Keratinocyte (primary cell): ENCODE measurements around the gene JAKMIP1. TPM values are rescaled to one million over a fixed set of nuclear protein-coding genes. Genes with fewer than 3 reads are reported as not detected.
A peak's percentile ranks its signal among the peaks of the same experiment; 100 is the strongest.

Experiments
- DNase-seq: peaks from one replicate; pipeline ENCODE4 v3.0.0-alpha.2; 2011; ENCODE audit warnings: low read depth, missing footprints, low spot score
- FAIRE-seq: peaks from 2 replicates; lab custom pipeline; 2011; peaks lifted over from hg19 to GRCh38; lab: Jason Lieb, UNC
- H2AFZ ChIP-seq: 2 replicates; pipeline ENCODE4 v1.6.0; 2012; ENCODE audit warnings: low read length, control low read depth, inconsistent platforms; ENCODE audit not compliant: control insufficient read depth
- H3K27ac ChIP-seq: 2 replicates; pipeline ENCODE4 v1.5.1; 2011; ENCODE audit warnings: low read length; ENCODE audit not compliant: control insufficient read depth, insufficient read depth
- H3K27me3 ChIP-seq: 3 replicates; pipeline ENCODE4 v1.6.0; 2011; ENCODE audit warnings: low read length; ENCODE audit not compliant: control insufficient read depth, insufficient read depth; ENCODE audit errors: extremely low read depth
- H3K36me3 ChIP-seq, 2 experiments: 2 replicates in 1 of 2; 3 replicates in 1 of 2; pipeline ENCODE4 v1.5.1; 2011; ENCODE audit warnings: low read length in 2 of 2, mild to moderate bottlenecking in 1 of 2; ENCODE audit not compliant: control insufficient read depth in 2 of 2, insufficient read depth in 2 of 2; ENCODE audit errors: extremely low read depth in 1 of 2
- H3K4me1 ChIP-seq: 3 replicates; pipeline ENCODE4 v1.5.1; 2011; ENCODE audit warnings: low read length; ENCODE audit not compliant: control insufficient read depth, insufficient read depth; ENCODE audit errors: extremely low read depth
- H3K4me2 ChIP-seq: 3 replicates; pipeline ENCODE4 v1.6.0; 2011; ENCODE audit warnings: low read depth, low read length; ENCODE audit not compliant: control insufficient read depth, insufficient read depth; ENCODE audit errors: extremely low read depth
- H3K4me3 ChIP-seq, 3 experiments: fragments of 200-600 bp in 1 of 3; sonication (generic) in 1 of 3; 2 replicates in 2 of 3; 3 replicates in 1 of 3; pipeline ENCODE4 v1.5.1; 2011 to 2016; ENCODE audit warnings: low read length in 3 of 3, mild to moderate bottlenecking in 3 of 3, control low read depth in 2 of 3, inconsistent platforms in 1 of 3, low read depth in 1 of 3, mixed read lengths in 1 of 3, mixed run types in 1 of 3, moderate library complexity in 1 of 3; ENCODE audit not compliant: control insufficient read depth in 2 of 3, insufficient read depth in 2 of 3; ENCODE audit errors: extremely low read depth in 1 of 3
- H3K79me2 ChIP-seq: 2 replicates; pipeline ENCODE4 v1.6.0; 2012; ENCODE audit warnings: low read length; ENCODE audit not compliant: control insufficient read depth, insufficient read depth
- H3K9ac ChIP-seq: 3 replicates; pipeline ENCODE4 v1.6.0; 2011; ENCODE audit warnings: low read length; ENCODE audit not compliant: control insufficient read depth, insufficient read depth; ENCODE audit errors: extremely low read depth
- H3K9me1 ChIP-seq: 3 replicates; pipeline ENCODE4 v1.6.0; 2011; ENCODE audit warnings: low read length; ENCODE audit not compliant: control insufficient read depth, insufficient read depth; ENCODE audit errors: extremely low read depth
- H3K9me3 ChIP-seq: 2 replicates; pipeline ENCODE4 v1.5.1; 2012; ENCODE audit warnings: low read depth, low read length; ENCODE audit not compliant: control insufficient read depth
- H4K20me1 ChIP-seq: 3 replicates; pipeline ENCODE4 v1.6.0; 2011; ENCODE audit warnings: low read length; ENCODE audit not compliant: control insufficient read depth, insufficient read depth; ENCODE audit errors: extremely low read depth
- EZH2 ChIP-seq: IDR thresholded peaks from one replicate; pipeline ENCODE4 v1.6.1; 2012; ENCODE audit warnings: inconsistent platforms, mild to moderate bottlenecking, low read length, moderate library complexity
- dilution Hi-C: fragments of 300-500 bp; cut with MboI; formaldehyde crosslinking; loops from one replicate; pipeline ENCODE4 v1.7.0; 2020; ENCODE audit warnings: low sequenced_read_pairs; ENCODE audit not compliant: extremely low pct_ligation_motif_present
- polyA plus RNA-seq, 5 experiments: library from polyadenylated mRNA; depleted of rRNA in 3 of 5; stranded (reverse) in 3 of 5; stranded (forward) in 1 of 5; unstranded in 1 of 5; fragments of >200 nt; gene quantifications; 1 replicate in 1 of 5; 2 replicates in 3 of 5; 3 replicates in 1 of 5; pipeline versions ENCODE4 v1.2.1 to v1.2.3, GENCODE V29; 2011 to 2012; ENCODE audit warnings: missing spikeins in 2 of 5, low read depth in 1 of 5, low replicate concordance in 1 of 5
- TF ChIP-seq, protein P1 (sequence below), 3 experiments: IDR thresholded peaks in 1 of 3; conservative IDR thresholded peaks in 1 of 3; optimal IDR thresholded peaks in 1 of 3; 2 replicates in 2 of 3; 3 replicates in 1 of 3; pipeline versions ENCODE3 to v1.5.1; 2011; ENCODE audit warnings: low read length in 3 of 3, mild to moderate bottlenecking in 3 of 3, moderate library complexity in 2 of 3, control low read depth in 1 of 3, inconsistent platforms in 1 of 3; ENCODE audit not compliant: insufficient read depth in 2 of 3; ENCODE audit errors: extremely low read depth in 1 of 3

JAKMIP1 gene
- polyA plus RNA-seq, 1 donor (not counting 4 experiments of a cell fraction or from before 2014, with no cell fraction given): not detected

DNA sequence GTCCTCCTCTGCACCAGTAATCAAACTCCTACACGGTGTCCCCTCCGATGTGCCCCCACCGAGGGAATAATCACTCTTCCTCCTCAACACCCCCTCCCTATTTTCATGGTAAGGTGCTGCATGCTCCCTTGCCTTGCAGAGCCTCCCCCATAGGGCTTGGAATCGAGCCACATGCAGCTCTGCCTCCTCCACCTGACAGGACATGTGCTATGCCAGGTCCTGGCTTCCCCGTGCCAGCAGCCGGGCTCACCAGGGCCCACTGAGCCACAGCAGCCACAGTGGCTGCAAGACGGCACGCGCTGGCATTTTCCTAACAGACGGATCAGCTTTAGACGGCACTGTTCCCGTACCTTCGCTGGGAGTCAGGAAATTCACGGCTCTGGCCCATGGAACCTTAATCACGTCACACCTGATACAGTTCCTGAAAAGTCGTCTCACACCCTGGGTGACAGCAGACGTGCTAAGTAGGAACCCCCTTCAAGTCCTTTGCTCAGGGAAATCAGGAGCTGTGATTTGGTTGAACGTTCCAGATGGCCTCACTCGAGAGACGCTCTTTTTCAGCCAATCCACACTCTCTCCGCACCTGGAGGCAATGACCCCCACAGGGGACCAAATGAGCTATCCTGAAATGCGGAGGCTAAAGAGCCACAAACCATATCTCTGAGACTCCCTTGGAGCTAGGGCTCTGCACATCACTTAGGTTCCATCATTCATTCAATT, 63.2 kb downstream of the JAKMIP1 start:
- Histone ChIP-seq H3K36me3 (no peaks in the 10 kb centered on the region), H3K9me1 (no peaks in the 10 kb centered on the region), H2AFZ (no peak overlapping the region), H3K4me2 (no peak overlapping the region), H3K9ac (no peak overlapping the region), H3K9me3 (peaks cover 2% of the 10 kb centered on the region), H3K4me1 (no peaks in the 10 kb centered on the region), H3K4me3 (no peak overlapping the region), H3K27me3 (no peaks in the 10 kb centered on the region), H3K27ac (no peak overlapping the region), H3K79me2 (no peaks in the 10 kb centered on the region), H4K20me1 (no peaks in the 10 kb centered on the region)
- TF ChIP-seq, protein P1, sequence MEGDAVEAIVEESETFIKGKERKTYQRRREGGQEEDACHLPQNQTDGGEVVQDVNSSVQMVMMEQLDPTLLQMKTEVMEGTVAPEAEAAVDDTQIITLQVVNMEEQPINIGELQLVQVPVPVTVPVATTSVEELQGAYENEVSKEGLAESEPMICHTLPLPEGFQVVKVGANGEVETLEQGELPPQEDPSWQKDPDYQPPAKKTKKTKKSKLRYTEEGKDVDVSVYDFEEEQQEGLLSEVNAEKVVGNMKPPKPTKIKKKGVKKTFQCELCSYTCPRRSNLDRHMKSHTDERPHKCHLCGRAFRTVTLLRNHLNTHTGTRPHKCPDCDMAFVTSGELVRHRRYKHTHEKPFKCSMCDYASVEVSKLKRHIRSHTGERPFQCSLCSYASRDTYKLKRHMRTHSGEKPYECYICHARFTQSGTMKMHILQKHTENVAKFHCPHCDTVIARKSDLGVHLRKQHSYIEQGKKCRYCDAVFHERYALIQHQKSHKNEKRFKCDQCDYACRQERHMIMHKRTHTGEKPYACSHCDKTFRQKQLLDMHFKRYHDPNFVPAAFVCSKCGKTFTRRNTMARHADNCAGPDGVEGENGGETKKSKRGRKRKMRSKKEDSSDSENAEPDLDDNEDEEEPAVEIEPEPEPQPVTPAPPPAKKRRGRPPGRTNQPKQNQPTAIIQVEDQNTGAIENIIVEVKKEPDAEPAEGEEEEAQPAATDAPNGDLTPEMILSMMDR (optimal IDR thresholded peaks at IDR 0.05 in 1 of 3, IDR thresholded peaks at IDR 0.05 in 1 of 3, conservative IDR thresholded peaks at IDR 0.05 in 1 of 3; ENCODE audit: extremely low read depth in 1 of 3, insufficient read depth in 2 of 3, low read length in 3 of 3): no peak
- TF ChIP-seq EZH2: no peak
- dilution Hi-C loops: no loop called here
- DNase-seq (no peak), FAIRE-seq (no peak)

DNA sequence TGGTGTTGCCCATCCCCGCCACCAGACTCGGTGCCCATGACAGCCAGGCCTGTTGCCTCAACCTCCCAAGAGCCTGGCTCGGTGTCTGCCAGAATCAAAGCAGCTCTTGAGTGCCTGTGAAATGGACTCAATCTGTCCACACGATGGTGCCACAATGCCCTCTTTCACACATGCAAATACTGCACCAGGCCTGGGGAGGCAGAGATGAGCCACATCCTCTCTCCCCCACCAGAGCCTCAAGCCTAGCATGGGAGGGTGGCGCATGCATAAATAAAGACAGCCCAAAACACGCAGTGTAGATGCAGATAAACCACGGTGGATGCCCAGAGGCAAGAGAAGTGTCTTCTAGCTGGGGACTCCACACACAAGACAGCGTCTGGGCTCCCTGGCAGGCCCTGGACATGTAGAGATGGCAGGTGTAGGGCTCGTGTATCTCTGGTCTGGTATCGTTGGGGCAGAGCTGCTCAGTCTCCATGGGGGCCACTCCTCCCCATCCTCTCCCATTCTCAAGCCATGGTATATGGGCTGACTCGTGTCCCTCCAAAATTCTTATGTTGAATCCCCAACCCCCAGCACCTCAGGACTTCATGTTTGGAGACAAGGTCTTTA, 65.6 kb downstream of the JAKMIP1 start:
- no peak overlapping the region for H3K27ac ChIP-seq
- no peaks in the 10 kb centered on the region for H3K36me3 ChIP-seq
- dilution Hi-C loops: no loop called here
- peaks cover 2% of the 10 kb centered on the region for H3K9me3 ChIP-seq
- FAIRE-seq: no peak
- TF ChIP-seq EZH2: no peak
- TF ChIP-seq, protein P1 (optimal IDR thresholded peaks at IDR 0.05 in 1 of 3, IDR thresholded peaks at IDR 0.05 in 1 of 3, conservative IDR thresholded peaks at IDR 0.05 in 1 of 3; ENCODE audit: extremely low read depth in 1 of 3, insufficient read depth in 2 of 3, low read length in 3 of 3): peak in 1 of 3 experiments; percentile 12
- H3K9me1 ChIP-seq: no peaks in the 10 kb centered on the region
- H3K4me3 ChIP-seq: no peak overlapping the region
- H3K27me3 ChIP-seq: no peaks in the 10 kb centered on the region
- no peak overlapping the region for H3K9ac ChIP-seq
- H3K4me2 ChIP-seq: no peak overlapping the region
- no peak overlapping the region for H2AFZ ChIP-seq
- no peaks in the 10 kb centered on the region for H4K20me1 ChIP-seq
- no peaks in the 10 kb centered on the region for H3K4me1 ChIP-seq
- DNase-seq: no peak
- H3K79me2 ChIP-seq: no peaks in the 10 kb centered on the region
